ENCODE data around the gene TADA2A.
"Not testable (repeated sequence)": the region's sequence is repeated elsewhere in the genome, so short reads cannot be mapped to it uniquely, and the experiment has no call there.

Gene TADA2A

DNA sequence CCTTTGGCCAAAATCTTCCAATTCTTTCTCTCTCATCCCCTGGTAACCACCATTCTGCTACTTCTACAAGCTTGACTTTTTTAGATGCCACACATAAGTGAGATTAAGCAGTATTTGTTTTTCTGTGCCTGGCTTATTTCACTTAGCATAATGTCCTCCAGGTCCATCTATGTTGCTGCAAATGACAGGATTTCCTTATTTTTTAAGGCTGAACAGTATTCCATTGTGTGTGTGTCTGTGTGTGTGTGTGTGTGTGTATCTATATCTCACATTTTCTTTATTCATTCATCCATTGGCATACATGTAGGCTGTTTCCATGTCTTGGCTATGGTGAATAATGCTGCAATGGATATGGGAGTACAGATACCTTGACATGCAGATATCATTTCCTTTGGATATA, 6.2 kb upstream of the TADA2A start:
- no peak for DNase-seq (ENCODE audit: low spot score)

DNA sequence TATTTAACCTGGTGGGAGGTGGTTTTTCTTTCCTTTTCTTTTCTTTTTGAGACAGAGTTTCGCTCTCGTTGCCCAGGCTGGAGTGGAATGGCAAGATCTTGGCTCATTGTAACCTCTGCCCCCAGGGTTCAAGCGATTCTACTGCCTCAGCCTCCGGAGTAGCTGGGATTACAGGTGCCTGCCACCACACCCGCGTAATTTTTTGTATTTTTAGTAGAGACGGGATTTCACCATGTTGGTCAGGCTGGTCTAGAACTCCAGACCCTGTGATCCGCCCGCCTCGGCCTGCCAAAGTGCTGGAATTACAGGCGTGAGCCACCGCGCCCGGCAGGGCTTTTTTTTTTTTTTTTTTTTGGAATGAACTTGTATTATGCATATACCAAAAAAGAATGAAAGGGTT, 1.2 kb upstream of the TADA2A start:
- not testable (repeated sequence) for DNase-seq (ENCODE audit: low spot score)

DNA sequence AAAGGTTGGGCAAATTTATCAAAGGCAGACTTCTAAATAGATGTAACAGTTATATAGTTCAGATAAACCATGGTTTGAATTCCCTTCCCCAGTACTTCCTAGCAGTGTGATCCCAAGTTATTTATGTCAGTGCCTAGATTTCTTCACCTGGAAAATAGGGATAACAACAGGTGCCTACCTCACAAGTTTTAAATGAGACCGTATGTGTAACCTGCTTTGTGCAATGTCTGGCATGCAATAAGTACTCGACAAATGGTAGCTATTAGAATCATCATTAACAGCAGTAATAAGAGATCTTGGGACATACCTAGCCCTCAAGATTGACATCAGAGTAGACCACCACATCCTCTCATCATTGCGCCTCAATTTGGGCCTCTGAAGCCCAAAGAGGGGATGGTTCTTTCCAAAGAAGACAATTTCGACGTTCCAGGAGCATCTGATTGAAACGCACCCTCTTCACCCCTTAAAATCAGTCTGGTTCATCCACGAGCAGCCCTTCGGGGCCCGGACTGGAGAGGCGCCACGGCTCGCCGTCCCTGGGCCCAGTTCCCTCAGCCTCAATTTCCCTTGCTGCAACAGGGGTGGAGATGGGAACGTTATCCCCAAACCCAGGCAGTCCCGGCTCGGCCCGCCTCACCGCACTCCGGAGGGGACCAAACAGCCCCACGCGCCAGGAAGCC, 591 bp upstream of the TADA2A start:
- no peak for DNase-seq (ENCODE audit: low spot score)

GRCh38 chr17:37408145-37408479, 1.4 kb downstream of the TADA2A start:
- DNase-seq (ENCODE audit: low spot score), result not testable (repeated sequence)

DNA sequence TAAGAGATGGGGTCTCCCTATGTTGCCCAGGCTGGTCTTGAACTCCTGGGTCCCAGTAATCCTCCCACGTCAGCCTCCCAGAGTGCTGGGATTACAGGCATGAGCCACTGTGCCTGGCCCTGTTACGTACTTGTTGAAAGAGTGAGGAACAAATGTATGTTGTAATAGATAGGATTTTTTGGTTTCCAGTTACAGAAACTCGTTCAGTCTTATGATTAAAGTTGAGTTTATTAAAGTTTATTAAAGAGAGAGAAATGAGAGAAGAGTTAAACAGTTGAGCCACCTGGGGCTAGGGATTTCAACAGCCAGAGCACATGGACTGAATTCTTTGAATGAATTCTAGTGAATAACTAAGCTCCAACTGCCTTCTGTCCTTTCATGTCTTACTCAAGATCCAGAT, 3.7 kb downstream of the TADA2A start:
- DNase-seq (ENCODE audit: low spot score), result no peak

GRCh38 chr17:37413875-37414519, 7.3 kb downstream of the TADA2A start:
- no peak for DNase-seq (ENCODE audit: low spot score)

- DNase-seq (ENCODE audit: low spot score), result no peak
Measured at GRCh38 chr17:37417852-37418251, 11.2 kb downstream of the TADA2A start.

DNA sequence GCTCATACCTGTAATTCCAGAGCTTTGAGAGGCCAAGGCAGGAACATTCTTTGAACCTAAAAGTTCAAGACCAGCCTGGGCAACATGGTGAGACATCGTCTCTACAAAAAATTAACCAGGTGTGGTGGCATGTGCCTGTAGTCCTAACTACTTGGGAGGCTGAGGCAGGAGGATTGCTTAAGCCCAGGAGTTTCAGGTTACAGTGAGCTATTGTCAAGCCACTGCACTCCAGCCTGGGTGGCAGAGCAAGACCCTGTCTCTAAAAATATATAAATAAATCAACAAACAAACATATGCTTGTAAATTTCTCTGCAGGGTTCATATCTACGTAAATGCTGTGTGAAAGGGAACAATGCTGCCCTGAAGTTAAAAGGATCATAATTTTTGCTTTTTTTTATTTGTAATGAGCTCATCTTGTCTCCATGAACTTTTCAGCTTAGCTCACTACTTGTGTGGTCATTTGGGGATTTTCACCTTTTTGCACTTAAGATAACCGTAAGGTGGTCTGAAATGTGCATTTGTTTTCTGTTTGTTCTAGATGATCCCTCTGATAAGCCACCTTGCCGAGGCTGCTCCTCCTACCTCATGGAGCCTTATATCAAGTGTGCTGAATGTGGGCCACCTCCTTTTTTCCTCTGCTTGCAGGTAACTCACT, 16.4 kb downstream of the TADA2A start:
- DNase-seq (ENCODE audit: low spot score), result no peak

- no peak for DNase-seq (ENCODE audit: low spot score)
Measured at GRCh38 chr17:37425268-37425667, 18.6 kb downstream of the TADA2A start.

GRCh38 chr17:37429039-37429438, 22.4 kb downstream of the TADA2A start:
- DNase-seq (ENCODE audit: low spot score), result no peak

- DNase-seq (ENCODE audit: low spot score), result no peak
Measured at GRCh38 chr17:37429453-37429852, 22.8 kb downstream of the TADA2A start.

- peak; percentile 5 for DNase-seq (ENCODE audit: low spot score)
Measured at GRCh38 chr17:37430051-37430627, 23.5 kb downstream of the TADA2A start.

GRCh38 chr17:37432671-37433070, 26.0 kb downstream of the TADA2A start:
- no peak for DNase-seq (ENCODE audit: low spot score)

- DNase-seq (ENCODE audit: low spot score), result no peak
Measured at GRCh38 chr17:37438141-37438540, 31.5 kb downstream of the TADA2A start.

GRCh38 chr17:37440424-37440823, 33.7 kb downstream of the TADA2A start:
- no peak for DNase-seq (ENCODE audit: low spot score)

- DNase-seq (ENCODE audit: low spot score), result not testable (repeated sequence)
Measured at GRCh38 chr17:37441369-37442014, 34.8 kb downstream of the TADA2A start.

DNA sequence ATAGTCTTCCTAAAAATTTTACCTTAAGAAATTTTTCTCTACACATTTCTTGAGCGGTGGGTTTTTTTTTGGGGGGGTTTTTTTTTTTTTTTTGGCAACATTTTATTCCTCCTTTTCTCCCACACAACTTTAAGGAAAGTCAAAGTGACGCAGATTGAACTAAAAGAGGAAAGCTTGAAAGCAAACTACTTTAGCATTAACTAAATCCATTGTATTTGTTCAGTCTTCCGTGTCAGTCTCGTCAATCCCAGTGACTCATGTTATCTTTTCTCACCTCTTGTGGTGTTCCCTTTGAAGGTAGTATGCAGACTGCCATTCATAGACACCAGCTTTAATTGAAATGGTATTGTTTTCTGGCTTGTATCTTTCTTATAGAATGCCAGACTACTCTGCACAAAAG, 39.3 kb downstream of the TADA2A start:
- DNase-seq (ENCODE audit: low spot score), result no peak

- DNase-seq (ENCODE audit: low spot score), result no peak
Measured at GRCh38 chr17:37447641-37448040, 41.0 kb downstream of the TADA2A start.

GRCh38 chr17:37450112-37450511, 43.4 kb downstream of the TADA2A start:
- no peak for DNase-seq (ENCODE audit: low spot score)

GRCh38 chr17:37457801-37458200, 51.1 kb downstream of the TADA2A start:
- not testable (repeated sequence) for DNase-seq (ENCODE audit: low spot score)

GRCh38 chr17:37458805-37459204, 52.1 kb downstream of the TADA2A start:
- no peak for DNase-seq (ENCODE audit: low spot score)

DNA sequence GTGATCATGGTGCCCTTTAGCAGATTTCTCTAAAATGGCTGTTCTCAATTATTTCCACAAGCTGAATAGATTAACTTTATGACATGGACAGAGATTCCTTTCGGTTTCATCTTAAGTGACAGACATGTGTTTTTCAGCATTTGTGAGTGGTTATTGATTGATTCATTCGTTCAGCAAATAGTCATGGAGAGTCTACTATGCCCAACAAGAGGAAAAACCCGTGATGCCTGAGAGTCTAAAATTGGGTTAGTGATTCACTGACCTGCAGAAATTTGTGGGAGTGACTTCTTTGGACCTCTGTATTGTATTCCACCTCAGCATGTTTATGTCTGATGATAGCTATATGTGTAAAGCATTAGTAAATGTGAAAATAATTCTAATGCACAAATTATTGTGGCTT, 55.0 kb downstream of the TADA2A start:
- DNase-seq (ENCODE audit: low spot score), result no peak

- DNase-seq (ENCODE audit: low spot score), result no peak
Measured at GRCh38 chr17:37462492-37462891, 55.8 kb downstream of the TADA2A start.

Measured in CD4-positive, alpha-beta T cell treated with Interleukin-2 at 100 ng/mL for 4 hours (primary cell).